ENCODE data around the gene IL25.
"Not testable (repeated sequence)": the region's sequence is repeated elsewhere in the genome, so short reads cannot be mapped to it uniquely, and the experiment has no call there.

Gene IL25

DNA sequence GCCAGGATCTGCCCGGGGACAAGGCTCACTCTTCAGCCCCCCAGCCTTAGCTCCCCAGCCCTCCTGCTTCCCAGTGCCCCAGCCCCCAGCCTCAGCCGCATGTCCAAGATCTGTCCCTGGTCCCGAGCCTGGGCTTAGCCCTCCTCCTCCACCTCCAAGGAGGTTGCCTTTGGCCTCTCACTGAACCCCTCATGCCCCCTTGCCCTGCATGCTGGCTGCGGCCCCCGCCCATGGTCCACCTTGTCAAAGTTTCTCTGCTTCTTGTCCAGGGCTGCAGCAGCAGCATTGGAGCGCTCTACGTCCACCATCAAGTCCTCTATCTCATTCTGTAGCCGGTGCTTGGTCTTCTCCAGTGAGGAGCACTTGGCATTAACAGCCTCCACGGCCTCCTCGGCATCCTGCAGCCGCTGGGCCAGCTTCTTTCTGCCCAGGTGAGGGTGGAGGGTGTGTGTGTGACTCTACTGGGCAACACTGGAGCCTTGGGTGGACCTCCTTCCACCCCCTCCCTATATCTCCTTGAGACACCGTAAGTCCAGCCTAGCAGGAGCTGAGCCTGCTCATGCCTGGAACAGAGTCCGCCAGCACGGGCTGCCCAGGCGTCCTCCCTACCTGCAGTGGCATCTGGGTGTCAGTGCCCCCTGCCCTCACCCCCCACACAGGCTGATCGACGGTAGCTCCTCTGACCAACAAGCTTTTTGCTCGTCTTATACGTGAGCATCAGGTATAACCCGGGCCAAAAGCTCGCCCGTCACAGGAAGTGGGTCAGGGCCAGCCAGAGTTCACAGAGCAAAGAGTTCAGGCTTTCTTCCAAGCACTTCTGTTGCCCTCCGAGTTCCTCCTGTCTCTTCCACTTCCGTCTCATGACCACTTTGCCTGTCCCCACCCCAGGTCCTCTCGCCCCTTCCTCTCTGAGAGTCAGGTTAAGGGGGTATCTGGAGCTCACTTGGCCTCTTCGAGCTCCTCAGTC lies 15.6 kb downstream of the IL25 start:
- no peak for DNase-seq (ENCODE audit: low read depth in 1 of 2, low spot score in 1 of 2)

DNA sequence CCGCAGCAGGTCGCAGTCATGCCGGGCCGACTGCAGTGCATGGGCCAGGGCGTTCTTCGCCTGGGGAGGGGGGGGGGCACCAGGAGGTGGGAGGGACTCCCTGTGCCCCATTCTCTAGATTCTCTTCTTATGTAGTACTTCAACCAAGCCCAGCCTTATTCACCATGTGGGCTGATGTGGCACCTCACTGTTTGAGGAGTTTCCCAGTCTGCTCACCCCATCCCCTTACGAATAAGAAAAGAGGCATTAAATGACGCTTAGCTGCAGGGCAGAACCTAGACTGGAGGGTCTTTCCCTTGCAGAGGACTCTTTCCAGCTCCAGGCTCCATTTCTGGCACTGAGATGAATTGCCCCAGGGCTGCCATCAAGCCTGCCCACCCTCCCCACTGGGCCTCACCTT lies 16.4 kb downstream of the IL25 start:
- no peak for DNase-seq (ENCODE audit: low read depth in 1 of 2, low spot score in 1 of 2)

DNA sequence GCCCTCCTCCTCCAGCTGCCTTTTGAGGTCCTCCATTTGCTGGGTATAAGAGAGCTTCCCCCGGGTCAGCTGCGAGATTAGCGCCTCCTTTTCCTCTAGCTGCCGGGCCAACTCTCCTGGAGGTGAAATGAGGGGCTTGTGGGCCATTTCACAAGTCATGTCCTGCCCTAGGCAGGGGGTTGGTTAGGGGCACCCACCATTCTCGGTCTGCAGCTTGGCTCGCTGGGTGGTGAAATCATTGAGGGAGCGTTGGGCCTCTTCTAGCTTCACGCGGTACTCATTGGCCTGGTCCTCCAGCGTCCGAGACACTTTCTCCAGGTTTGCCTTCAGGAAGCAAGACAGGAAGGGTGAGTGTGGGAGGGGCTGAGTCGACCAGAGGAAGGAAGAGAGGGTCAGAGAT lies 16.8 kb downstream of the IL25 start:
- DNase-seq (ENCODE audit: low read depth in 1 of 2, low spot score in 1 of 2) = no peak

- DNase-seq (ENCODE audit: low read depth in 1 of 2, low spot score in 1 of 2) = not testable (repeated sequence)
Observed at GRCh38 chr14:23389871-23390270, 17.3 kb downstream of the IL25 start.

- no peak for DNase-seq (ENCODE audit: low read depth in 1 of 2, low spot score in 1 of 2)
Observed at GRCh38 chr14:23392613-23393012, 20.0 kb downstream of the IL25 start.

DNA sequence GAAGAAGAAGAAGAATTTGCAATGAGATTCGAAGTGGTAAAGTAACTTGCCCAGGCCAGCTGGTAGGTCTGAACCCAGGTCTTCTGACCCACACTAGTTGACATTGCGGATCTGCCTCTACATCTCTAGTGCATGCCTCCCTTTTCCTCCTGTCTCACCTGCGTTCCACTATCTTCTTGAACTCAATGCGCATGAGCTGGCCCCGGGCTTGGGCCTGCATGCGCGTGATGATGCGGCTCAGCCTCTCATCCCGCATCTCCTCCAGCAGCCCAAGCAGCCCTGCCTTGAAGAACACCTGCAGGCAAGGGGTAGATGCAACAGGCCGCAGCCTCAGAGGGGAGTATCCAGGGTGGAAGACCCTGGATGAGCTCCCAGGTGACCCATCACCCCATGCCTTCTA lies 23.5 kb downstream of the IL25 start:
- DNase-seq (ENCODE audit: low read depth in 1 of 2, low spot score in 1 of 2) = no peak

DNA sequence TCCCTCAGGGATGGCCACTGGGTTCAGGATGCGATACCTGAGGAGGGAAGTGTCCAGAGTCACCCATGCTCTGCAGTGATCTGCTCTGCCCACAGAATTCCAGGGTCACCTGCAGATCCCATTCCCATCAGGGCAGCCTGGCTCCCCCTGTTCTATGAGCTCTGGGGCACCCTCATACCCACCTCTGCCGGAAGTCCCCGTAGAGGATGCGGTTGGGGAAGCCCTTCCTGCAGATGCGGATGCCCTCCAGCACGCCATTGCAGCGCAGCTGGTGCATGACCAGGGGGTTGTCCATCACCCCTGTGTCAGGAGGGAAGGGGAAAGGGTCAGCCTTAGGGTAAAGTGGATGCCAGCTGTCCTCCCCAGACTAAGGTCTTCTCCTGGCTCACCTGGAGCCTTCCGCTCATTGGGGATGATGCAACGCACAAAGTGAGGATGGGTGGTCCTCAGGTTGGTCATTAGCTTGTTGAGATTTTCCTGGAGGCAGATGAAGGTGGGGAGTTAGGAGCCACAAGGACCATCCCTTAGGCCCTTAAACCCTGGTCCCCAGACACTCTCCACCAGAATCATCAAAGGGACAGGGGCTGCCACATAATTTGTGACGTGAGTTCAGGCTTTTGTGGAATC lies 24.3 kb downstream of the IL25 start:
- DNase-seq (ENCODE audit: low read depth in 1 of 2, low spot score in 1 of 2) = no peak

DNA sequence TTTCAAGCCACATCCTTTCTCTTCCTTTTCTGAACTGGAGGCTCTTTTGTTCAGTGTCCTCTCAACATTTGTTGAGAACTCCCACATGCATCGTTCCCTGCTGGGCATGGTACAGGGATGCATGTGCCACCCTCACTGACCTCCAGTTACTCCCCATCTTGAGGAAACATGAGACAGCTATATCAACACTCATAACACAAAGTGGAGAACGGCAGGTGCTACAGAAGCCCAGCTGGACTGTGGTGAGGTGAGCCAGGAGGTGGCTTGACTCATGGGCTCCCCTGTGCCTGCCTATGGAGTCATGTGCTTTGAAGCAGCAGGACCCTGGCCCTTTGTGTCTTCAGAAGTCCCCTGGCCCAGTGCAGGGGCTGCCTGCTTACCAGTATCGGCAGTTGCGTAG lies 25.7 kb downstream of the IL25 start:
- no peak for DNase-seq (ENCODE audit: low read depth in 1 of 2, low spot score in 1 of 2)

DNA sequence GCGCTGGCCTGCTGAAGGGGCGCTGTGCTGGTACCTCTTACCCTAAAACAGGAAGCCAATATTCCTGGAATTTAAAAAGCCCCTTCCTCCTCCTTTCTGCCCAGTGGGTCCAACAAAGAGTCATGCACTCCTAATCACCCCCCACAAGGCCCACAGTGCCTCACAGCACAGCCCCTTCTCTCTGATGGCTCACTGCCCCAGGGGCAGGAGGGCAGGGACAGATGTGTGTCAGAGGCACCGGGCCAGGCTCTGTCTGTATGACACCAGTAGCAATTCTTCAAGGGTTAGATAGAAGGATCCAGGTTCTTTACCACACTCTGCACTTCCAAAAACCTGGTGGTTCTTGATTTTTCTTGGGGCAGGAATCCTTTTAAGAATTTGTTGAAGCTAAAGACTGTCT lies 26.5 kb downstream of the IL25 start:
- no peak for DNase-seq (ENCODE audit: low read depth in 1 of 2, low spot score in 1 of 2)

GRCh38 chr14:23399591-23399990 lies 27.0 kb downstream of the IL25 start:
- DNase-seq (ENCODE audit: low read depth in 1 of 2, low spot score in 1 of 2) = no peak

- not testable (repeated sequence) for DNase-seq (ENCODE audit: low read depth in 1 of 2, low spot score in 1 of 2)
Observed at GRCh38 chr14:23400496-23401149, 28.0 kb downstream of the IL25 start.

DNA sequence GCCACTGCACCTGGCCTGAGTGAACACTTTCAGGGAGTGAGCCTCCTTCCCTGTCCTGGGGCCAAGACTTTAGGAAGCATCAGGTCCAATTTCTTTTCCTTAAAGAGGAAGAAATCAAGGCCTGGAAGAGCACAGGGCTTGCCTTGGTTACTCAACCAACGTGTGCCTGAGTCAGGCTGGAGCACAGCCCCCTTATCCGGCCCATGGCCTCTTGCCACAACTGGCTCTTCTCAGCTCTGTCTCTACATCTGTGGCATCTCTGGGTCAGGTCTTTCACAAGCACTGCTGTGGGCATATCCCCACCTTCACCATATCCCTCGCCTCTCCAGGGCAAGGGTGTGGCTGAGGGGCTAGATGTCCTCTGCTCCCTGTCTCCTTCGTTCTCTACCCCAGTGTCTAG lies 28.7 kb downstream of the IL25 start:
- no peak for DNase-seq (ENCODE audit: low read depth in 1 of 2, low spot score in 1 of 2)

DNA sequence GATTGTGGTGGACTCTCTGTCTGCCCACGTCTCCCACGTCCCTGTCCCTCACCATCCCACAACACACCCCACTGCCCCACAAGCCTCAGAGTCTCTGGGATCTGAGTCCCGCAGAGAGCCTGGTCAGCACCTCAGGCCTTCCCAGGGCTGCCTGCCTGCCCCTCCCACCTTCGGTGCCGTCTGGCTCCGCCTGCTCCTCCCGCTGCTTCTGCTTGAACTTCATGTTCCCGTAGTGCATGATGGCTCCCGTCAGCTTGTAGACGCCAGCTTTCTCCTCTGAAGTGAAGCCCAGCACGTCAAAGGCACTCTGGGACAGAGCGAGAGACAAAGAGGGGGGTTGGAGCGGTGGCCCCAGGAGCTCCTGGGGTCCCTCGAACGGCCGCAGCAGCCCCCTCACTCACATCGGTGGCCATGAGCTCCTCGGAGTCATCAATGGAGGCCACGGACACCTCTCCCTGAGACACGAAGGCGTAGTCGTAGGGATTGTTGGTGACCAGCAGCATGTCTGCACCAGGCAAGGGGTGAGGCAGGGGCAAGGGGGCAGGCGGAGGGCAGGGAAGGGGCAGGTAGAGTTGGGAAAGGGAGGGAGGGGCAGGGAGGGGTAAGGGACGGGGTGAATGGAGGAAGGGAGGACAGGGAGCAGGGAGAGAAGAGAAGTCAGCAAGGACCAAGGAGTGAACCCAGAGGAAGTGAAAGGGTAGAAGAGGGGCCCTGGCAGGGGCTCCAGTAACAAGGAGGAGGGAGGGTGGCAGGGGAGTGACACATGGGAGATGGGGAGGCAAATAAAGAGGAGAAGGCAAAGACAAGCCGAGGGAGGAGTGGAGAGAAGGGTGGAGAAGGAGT lies 29.9 kb downstream of the IL25 start:
- no peak for DNase-seq (ENCODE audit: low read depth in 1 of 2, low spot score in 1 of 2)

GRCh38 chr14:23403139-23403438 lies 30.5 kb downstream of the IL25 start:
- DNase-seq (ENCODE audit: low read depth in 1 of 2, low spot score in 1 of 2) = no peak

GRCh38 chr14:23403908-23404307 lies 31.3 kb downstream of the IL25 start:
- DNase-seq (ENCODE audit: low read depth in 1 of 2, low spot score in 1 of 2) = no peak

DNA sequence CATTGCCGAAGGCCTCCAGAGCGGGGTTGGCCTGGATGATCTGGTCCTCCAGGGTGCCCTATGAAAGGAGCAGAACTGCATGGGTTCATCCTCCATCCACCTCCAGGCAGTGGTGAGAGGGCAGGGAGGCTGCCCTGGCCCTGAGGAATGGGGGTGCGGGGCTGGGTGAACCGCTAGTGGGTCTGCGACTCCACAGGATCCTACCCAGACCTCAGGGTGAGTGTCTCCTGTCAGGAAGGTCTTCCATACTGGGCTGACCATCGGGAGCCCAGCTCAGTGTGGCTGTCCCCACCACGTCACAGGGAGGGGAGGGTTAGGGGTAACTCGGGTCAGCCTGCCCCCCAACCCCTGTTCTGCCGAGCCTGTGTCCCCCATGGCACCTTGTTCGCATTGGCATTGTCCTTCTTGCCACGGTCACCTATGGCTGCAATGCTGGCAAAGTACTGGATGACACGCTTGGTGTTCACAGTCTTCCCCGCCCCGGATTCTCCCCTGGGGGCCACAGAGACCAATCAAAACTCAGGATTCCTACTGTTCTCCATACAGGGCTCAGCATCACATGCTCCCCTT lies 31.8 kb downstream of the IL25 start:
- DNase-seq (ENCODE audit: low read depth in 1 of 2, low spot score in 1 of 2) = no peak

DNA sequence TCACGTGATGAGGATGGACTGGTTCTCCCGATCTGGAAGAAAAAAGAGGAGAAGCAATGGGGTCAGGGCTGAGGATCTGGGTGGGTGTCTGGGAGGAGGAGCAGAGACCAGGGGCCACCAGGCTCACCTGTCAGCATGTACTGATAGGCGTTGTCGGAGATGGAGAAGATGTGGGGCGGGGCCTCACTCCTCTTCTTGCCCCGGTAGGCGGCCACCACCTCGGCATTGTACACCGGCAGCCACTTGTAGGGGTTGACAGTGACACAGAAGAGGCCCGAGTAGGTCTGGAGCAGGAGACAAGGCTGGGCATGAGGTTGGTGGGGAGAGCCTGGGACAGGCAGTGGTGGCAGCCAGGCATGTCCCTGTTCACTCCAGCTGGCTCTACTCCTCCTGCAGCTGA lies 32.5 kb downstream of the IL25 start:
- DNase-seq (ENCODE audit: low read depth in 1 of 2, low spot score in 1 of 2) = no peak

DNA sequence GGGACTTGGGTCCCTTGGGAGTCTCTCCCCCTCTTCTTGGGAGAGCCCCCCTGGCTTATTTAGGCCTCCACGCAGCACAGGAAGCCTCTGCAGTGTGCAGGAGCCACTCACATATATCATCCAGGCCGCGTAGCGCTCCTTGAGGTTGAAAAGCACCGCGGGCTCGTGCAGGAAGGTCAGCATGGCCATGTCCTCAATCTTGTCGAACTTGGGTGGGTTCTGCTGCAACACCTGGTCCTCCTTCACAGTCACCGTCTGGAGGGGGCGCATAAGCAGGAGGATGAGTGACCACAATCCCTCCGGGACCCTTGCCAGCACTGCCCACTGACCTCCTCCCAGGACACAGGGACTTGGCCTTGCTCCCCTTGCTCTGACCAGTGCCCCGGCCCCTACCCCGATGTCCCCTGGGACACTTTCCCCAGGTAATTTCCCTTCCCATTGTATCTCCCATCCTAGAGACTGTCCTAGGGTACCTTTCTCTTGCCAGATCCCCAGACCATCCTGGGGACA lies 33.0 kb downstream of the IL25 start:
- DNase-seq (ENCODE audit: low read depth in 1 of 2, low spot score in 1 of 2) = no peak

- no peak for DNase-seq (ENCODE audit: low read depth in 1 of 2, low spot score in 1 of 2)
Observed at GRCh38 chr14:23406244-23406643, 33.6 kb downstream of the IL25 start.

DNA sequence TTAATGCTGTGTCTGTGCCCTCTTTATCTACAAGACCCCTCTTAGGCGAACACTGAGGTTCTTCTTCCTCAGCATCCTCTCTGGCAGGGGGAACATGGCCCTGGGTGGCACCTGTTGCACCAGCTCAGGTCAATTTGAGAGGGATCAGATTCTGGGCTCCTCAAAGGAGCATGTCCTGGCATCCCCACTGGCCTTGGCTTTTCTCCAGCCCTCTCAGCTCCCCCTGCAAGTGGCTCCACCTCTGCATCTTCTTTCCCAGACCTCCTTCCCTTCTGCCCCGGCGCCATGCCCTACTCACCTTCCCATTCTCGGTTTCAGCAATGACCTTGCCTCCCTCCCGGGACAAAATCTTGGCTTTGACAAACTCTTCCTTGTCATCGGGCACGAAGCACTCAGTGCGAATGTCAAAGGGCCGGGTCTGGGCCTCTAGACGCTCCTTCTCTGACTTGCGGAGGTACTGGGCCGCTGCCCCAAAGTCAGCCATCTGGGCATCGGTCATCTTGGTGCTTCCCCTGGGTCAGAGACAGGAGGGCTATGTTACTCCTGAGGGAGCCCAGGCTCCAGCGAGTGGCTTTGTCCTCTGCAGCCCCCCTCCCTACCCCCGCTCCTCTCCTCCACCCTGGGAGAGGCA lies 34.2 kb downstream of the IL25 start:
- no peak for DNase-seq (ENCODE audit: low read depth in 1 of 2, low spot score in 1 of 2)
